Gastroesophageal sphincter (tissue), 3 donors: ENCODE data around the gene STPG4.

ENCODE experiments used
- CTCF ChIP-seq, 4 experiments: fragments of 200-600 bp in 2 of 4; fragments of 450-650 bp in 2 of 4; sonication (generic) in 1 of 4; IDR thresholded peaks; one replicate each; pipeline ENCODE4 v1.5.1; 2017 to 2019; ENCODE audit warnings: antibody characterized with exemption in 4 of 4, mild to moderate bottlenecking in 2 of 4, moderate library complexity in 2 of 4
- EP300 ChIP-seq: sonication (generic); formaldehyde crosslinking; IDR thresholded peaks from one replicate; pipeline ENCODE4 v1.6.1; 2017; ENCODE audit warnings: antibody characterized with exemption, mild to moderate bottlenecking
- POLR2A ChIP-seq, 2 donors: fragments of 450-650 bp; IDR thresholded peaks; one replicate each; pipeline ENCODE4 v1.6.1; 2017; ENCODE audit warnings: antibody characterized with exemption in 2 of 2, mild to moderate bottlenecking in 2 of 2, moderate library complexity in 1 of 2
- POLR2AphosphoS5 ChIP-seq: sonication (generic); formaldehyde crosslinking; IDR thresholded peaks from one replicate; pipeline ENCODE4 v1.6.1; 2017; ENCODE audit warnings: antibody characterized with exemption

GRCh38 chr2:47181176-47181575, 26.1 kb upstream of the STPG4 start:
- TF ChIP-seq CTCF (IDR thresholded peaks at IDR 0.05) (no peak), POLR2A (IDR thresholded peaks at IDR 0.05) (no peak), POLR2AphosphoS5 (no peak), EP300 (no peak)
